Nephron (organoid): ENCODE measurements around the gene C1orf226.
"Not testable (repeated sequence)": the region's sequence is repeated elsewhere in the genome, so short reads cannot be mapped to it uniquely, and the experiment has no call there.

ENCODE experiments used
- H3K27ac Mint-ChIP-seq, 3 experiments: 2 replicates each; pipeline ENCODE4 v1.8.0; 2020; ENCODE audit warnings: mixed read lengths in 3 of 3, mild to moderate bottlenecking in 2 of 3, moderate library complexity in 1 of 3
- H3K27me3 Mint-ChIP-seq: 2 replicates; pipeline ENCODE4 v1.8.0; 2021; ENCODE audit warnings: low read depth, mild to moderate bottlenecking, moderate library complexity, mixed read lengths
- H3K36me3 Mint-ChIP-seq: 2 replicates; pipeline ENCODE4 v1.8.0; 2020; ENCODE audit warnings: low read depth, mixed read lengths
- H3K4me1 Mint-ChIP-seq: 2 replicates; pipeline ENCODE4 v1.8.0; 2020; ENCODE audit warnings: mixed read lengths
- H3K4me3 Mint-ChIP-seq, 3 experiments: 2 replicates each; pipeline ENCODE4 v1.8.0; 2020; ENCODE audit warnings: mild to moderate bottlenecking in 3 of 3, mixed read lengths in 3 of 3, moderate library complexity in 2 of 3
- H3K9me3 Mint-ChIP-seq: 2 replicates; pipeline ENCODE4 v1.8.0; 2020; ENCODE audit warnings: mixed read lengths
- CTCF ChIP-seq, 3 experiments: fragments of 200-600 bp; sonication (generic); IDR thresholded peaks; one replicate each; pipeline ENCODE4 v1.5.0; 2021; ENCODE audit warnings: antibody characterized with exemption in 3 of 3; ENCODE audit not compliant: unreplicated experiment in 3 of 3

The C1orf226 gene

DNA sequence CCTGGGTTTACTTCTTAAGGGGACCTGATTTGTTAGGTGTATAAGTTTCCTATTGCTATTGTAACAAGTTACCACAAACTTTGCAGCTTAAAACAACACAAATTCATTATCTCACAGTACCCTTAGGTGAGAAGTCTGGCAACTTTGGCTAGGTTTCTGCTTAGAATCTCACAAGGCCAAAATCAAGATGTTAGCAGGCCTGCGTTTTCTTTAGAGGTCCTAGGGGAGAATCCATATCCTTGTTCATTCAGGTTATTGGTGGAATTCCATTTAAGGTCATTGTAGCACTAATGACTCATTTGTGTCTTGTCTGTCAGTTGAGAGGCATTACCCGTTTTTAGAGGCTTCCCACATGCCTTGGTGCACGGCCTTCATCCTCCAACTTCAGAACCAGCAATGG lies 38.6 kb downstream of the C1orf226 start:
- H3K27ac Mint-ChIP-seq, result no peak overlapping the region
- H3K36me3 Mint-ChIP-seq, result no peaks in the 10 kb centered on the region
- H3K4me1 Mint-ChIP-seq, result no peaks in the 10 kb centered on the region
- peaks cover 18% of the 10 kb centered on the region for H3K9me3 Mint-ChIP-seq
- no peak for TF ChIP-seq CTCF (IDR thresholded peaks at IDR 0.05; ENCODE audit: unreplicated experiment in 3 of 3)
- no peaks in the 10 kb centered on the region for H3K27me3 Mint-ChIP-seq
- H3K4me3 Mint-ChIP-seq, result no peak overlapping the region

GRCh38 chr1:162421258-162422164 lies 40.0 kb downstream of the C1orf226 start:
- Mint-ChIP-seq H3K36me3 (no peaks in the 10 kb centered on the region), H3K9me3 (peaks cover 10% of the 10 kb centered on the region), H3K27me3 (no peaks in the 10 kb centered on the region), H3K27ac (no peak overlapping the region), H3K4me3 (no peak overlapping the region), H3K4me1 (no peaks in the 10 kb centered on the region)
- no peak for TF ChIP-seq CTCF (IDR thresholded peaks at IDR 0.05; ENCODE audit: unreplicated experiment in 3 of 3)

DNA sequence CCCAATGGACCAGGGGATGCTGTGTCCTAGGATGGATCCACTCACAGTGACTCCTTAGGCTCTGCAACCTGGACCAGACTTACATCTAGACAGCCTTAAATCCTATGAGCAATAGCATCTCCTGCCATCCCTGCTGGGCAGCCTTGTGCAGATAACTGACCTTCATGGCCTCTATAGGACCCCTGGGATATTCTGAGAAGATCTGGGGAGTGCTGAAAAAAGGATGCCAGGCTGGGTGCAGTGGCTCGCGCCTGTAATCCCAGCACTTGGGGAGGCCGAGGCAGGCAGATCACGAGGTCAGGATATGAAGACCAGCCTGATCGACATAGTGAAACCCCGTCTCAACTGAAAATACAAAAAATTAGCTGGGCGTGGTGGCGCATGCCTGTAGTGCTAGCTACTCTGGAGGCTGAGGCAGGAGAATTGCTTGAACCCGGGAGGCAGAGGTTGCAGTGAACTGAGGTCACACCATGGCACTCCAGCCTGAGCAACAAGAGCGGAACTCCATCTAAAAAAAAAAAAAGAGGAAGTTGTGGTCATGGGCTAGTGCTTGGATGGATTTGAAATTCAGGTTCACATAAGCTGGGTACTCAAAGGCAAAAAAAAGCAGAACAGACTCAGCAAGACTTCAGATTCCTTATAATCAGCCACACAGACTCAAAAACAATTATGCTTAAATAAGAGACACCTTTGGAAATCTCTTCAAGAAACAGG lies 41.3 kb downstream of the C1orf226 start:
- TF ChIP-seq CTCF (IDR thresholded peaks at IDR 0.05; ENCODE audit: unreplicated experiment in 3 of 3), result no peak
- Mint-ChIP-seq H3K4me1 (no peaks in the 10 kb centered on the region), H3K4me3 (no peak overlapping the region), H3K27ac (no peak overlapping the region), H3K36me3 (no peaks in the 10 kb centered on the region), H3K9me3 (peaks cover 12% of the 10 kb centered on the region), H3K27me3 (no peaks in the 10 kb centered on the region)

DNA sequence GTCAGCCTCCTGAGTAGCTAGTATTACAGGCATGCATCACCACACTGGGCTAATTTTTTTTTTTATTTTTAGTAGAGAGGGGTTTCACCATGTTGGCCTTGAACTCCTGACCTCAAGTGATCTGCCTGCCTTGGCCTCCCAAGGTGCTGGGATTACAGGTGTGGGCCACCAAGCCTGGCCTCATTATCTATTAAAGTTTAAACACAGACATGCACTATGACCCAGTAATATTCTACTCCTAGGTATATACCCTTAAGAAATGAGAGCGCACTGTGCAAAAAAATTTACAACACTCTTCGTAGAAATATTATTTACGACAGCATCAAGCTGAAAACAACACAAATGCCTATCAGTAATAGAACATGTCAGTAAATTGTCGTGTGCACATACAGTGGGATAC lies 49.1 kb downstream of the C1orf226 start:
- Mint-ChIP-seq H3K4me3 (no peak overlapping the region), H3K27me3 (peaks cover 3% of the 10 kb centered on the region), H3K36me3 (no peaks in the 10 kb centered on the region)

GRCh38 chr1:162432977-162433713 lies 51.6 kb downstream of the C1orf226 start:
- not testable (repeated sequence) for H3K27me3 Mint-ChIP-seq, H3K9me3 Mint-ChIP-seq, H3K36me3 Mint-ChIP-seq, H3K4me1 Mint-ChIP-seq, H3K27ac Mint-ChIP-seq, H3K4me3 Mint-ChIP-seq

More for the DNA sequence above, 49.1 kb downstream of the C1orf226 start:
- Mint-ChIP-seq H3K4me1 (no peaks in the 10 kb centered on the region), H3K27ac (no peak overlapping the region), H3K9me3 (peaks cover 2% of the 10 kb centered on the region)
- TF ChIP-seq CTCF (IDR thresholded peaks at IDR 0.05; ENCODE audit: unreplicated experiment in 3 of 3), result no peak
